H1 (cell line): ENCODE measurements around the gene GRID1. TPM values are rescaled to one million over a fixed set of nuclear protein-coding genes. Genes with fewer than 3 reads are reported as not detected.

Experiments
- CTCF ChIA-PET: fragments of 300-600 bp; sonication (Branson Sonifier 250); formaldehyde crosslinking; loops from one replicate; lab custom pipeline; 2021; ENCODE audit not compliant: partially characterized antibody; lab: Charles Lee
- POLR2A ChIA-PET: fragments of 300-600 bp; sonication (Branson Sonifier 250); formaldehyde crosslinking; loops from one replicate; lab custom pipeline; 2021; ENCODE audit warnings: inconsistent platforms; ENCODE audit not compliant: partially characterized antibody; lab: Charles Lee
- DNase-seq, 2 experiments: peaks; one replicate each; pipeline versions ENCODE4 v3.0.0 to v3.0.0-alpha.2; 2010 to 2022; ENCODE audit warnings: low spot score in 2 of 2, low read depth in 1 of 2, mixed read lengths in 1 of 2
- FAIRE-seq: peaks from 2 replicates; lab custom pipeline; 2011; peaks lifted over from hg19 to GRCh38; lab: Jason Lieb, UNC
- H2AFZ ChIP-seq: 2 replicates; pipeline ENCODE4 v1.8.1; 2012; ENCODE audit warnings: low read length, inconsistent platforms
- H2AK5ac ChIP-seq: 2 replicates; pipeline ENCODE4 v1.6.1; 2013; ENCODE audit warnings: low read depth, low read length
- H2BK120ac ChIP-seq: replicated peaks from 2 replicates; pipeline ENCODE3; 2013; ENCODE audit warnings: low read depth, low read length, inconsistent platforms
- H2BK12ac ChIP-seq: 2 replicates; pipeline ENCODE4 v1.6.1; 2013; ENCODE audit warnings: low read depth, low read length
- H2BK15ac ChIP-seq: 2 replicates; pipeline ENCODE4 v1.6.1; 2013; ENCODE audit warnings: low read length
- H2BK20ac ChIP-seq: 2 replicates; pipeline ENCODE4 v1.6.1; 2013; ENCODE audit warnings: low read length
- H2BK5ac ChIP-seq: 2 replicates; pipeline ENCODE4 v1.6.1; 2013; ENCODE audit warnings: low read depth, low read length
- H3K14ac ChIP-seq: 2 replicates; pipeline ENCODE4 v1.6.1; 2013; ENCODE audit warnings: inconsistent platforms; ENCODE audit not compliant: insufficient read length
- H3K18ac ChIP-seq: 2 replicates; pipeline ENCODE4 v1.6.1; 2013; ENCODE audit warnings: low read length; ENCODE audit errors: extremely low read depth
- H3K23ac ChIP-seq: 2 replicates; pipeline ENCODE4 v1.6.1; 2013; ENCODE audit warnings: inconsistent platforms; ENCODE audit not compliant: insufficient read length
- H3K23me2 ChIP-seq: 2 replicates; pipeline ENCODE4 v1.6.1; 2013; ENCODE audit warnings: low read depth, low read length
- H3K27ac ChIP-seq: 2 replicates; pipeline ENCODE4 v1.6.1; 2011; ENCODE audit warnings: low read depth, low read length, inconsistent platforms
- H3K27me3 ChIP-seq, 4 experiments: replicated peaks in 1 of 4; 1 replicate in 1 of 4; 2 replicates in 3 of 4; pipeline versions ENCODE4 v1.6.1 to v1.8.1; 2011 to 2013; ENCODE audit warnings: low read length in 3 of 4, mild to moderate bottlenecking in 3 of 4, inconsistent platforms in 2 of 4, mixed read lengths in 2 of 4, moderate library complexity in 1 of 4; ENCODE audit not compliant: control insufficient read depth in 3 of 4, insufficient read depth in 3 of 4; ENCODE audit errors: extremely low read depth in 1 of 4
- H3K36me3 ChIP-seq, 4 experiments: 2 replicates each; pipeline versions ENCODE4 v1.6.1 to v1.8.1; 2011 to 2013; ENCODE audit warnings: mild to moderate bottlenecking in 4 of 4, low read length in 3 of 4, moderate library complexity in 2 of 4, control low read depth in 1 of 4, inconsistent platforms in 1 of 4; ENCODE audit not compliant: insufficient read depth in 4 of 4, control insufficient read depth in 2 of 4
- H3K4ac ChIP-seq: replicated peaks from 2 replicates; pipeline ENCODE3; 2013; ENCODE audit warnings: low read length, low read depth, mixed read lengths, inconsistent platforms; ENCODE audit not compliant: insufficient read length
- H3K4me1 ChIP-seq, 4 experiments: replicated peaks in 1 of 4; 1 replicate in 1 of 4; 2 replicates in 3 of 4; pipeline versions ENCODE4 v1.6.1 to v1.8.1; 2011 to 2013; ENCODE audit warnings: low read length in 3 of 4, inconsistent platforms in 2 of 4, mixed read lengths in 1 of 4; ENCODE audit not compliant: insufficient read depth in 4 of 4, control insufficient read depth in 3 of 4
- H3K4me2 ChIP-seq, 2 experiments: 2 replicates each; pipeline versions ENCODE4 v1.6.1 to v1.8.1; 2011 to 2013; ENCODE audit warnings: low read depth in 2 of 2, low read length in 2 of 2, control low read depth in 1 of 2, inconsistent platforms in 1 of 2, mild to moderate bottlenecking in 1 of 2; ENCODE audit not compliant: insufficient read depth in 1 of 2
- H3K4me3 ChIP-seq, 4 experiments: fragments of 200-600, 300-600 bp in 1 of 4; sonication (generic), shearing (Covaris generic), sonication (Bioruptor Twin) in 1 of 4; 2 replicates each; pipeline versions ENCODE4 v1.5.1 to v1.8.1; 2011 to 2016; ENCODE audit warnings: low read length in 4 of 4, low read depth in 3 of 4, control low read depth in 2 of 4, inconsistent platforms in 2 of 4, mild to moderate bottlenecking in 2 of 4, mixed read lengths in 1 of 4, moderate library complexity in 1 of 4; ENCODE audit not compliant: insufficient read depth in 2 of 4; ENCODE audit errors: extremely low read depth in 1 of 4
- H3K56ac ChIP-seq: replicated peaks from 2 replicates; pipeline ENCODE3; 2013; ENCODE audit warnings: low read depth, mild to moderate bottlenecking, mixed read lengths, low read length, inconsistent platforms; ENCODE audit not compliant: insufficient read length
- H3K79me1 ChIP-seq: 2 replicates; pipeline ENCODE4 v1.6.1; 2013; ENCODE audit warnings: low read depth, low read length, control low read depth
- H3K79me2 ChIP-seq, 2 experiments: 2 replicates each; pipeline versions ENCODE4 v1.6.1 to v1.8.1; 2012 to 2013; ENCODE audit warnings: low read length in 2 of 2, mild to moderate bottlenecking in 2 of 2, inconsistent platforms in 1 of 2; ENCODE audit not compliant: insufficient read depth in 2 of 2, control insufficient read depth in 1 of 2
- H3K9ac ChIP-seq, 4 experiments: replicated peaks in 1 of 4; 1 replicate in 1 of 4; 2 replicates in 3 of 4; pipeline versions ENCODE4 v1.6.1 to v1.8.1; 2011 to 2013; ENCODE audit warnings: low read depth in 3 of 4, low read length in 3 of 4, control low read depth in 2 of 4, mild to moderate bottlenecking in 2 of 4, moderate library complexity in 2 of 4, inconsistent platforms in 1 of 4; ENCODE audit errors: extremely low read depth in 1 of 4
- H3K9me3 ChIP-seq, 2 experiments: 2 replicates each; pipeline versions ENCODE4 v1.6.1 to v1.8.1; 2012 to 2013; ENCODE audit warnings: mild to moderate bottlenecking in 2 of 2, moderate library complexity in 2 of 2, control low read depth in 1 of 2, inconsistent platforms in 1 of 2, low read depth in 1 of 2, low read length in 1 of 2, mixed read lengths in 1 of 2; ENCODE audit not compliant: insufficient read depth in 2 of 2
- H4K20me1 ChIP-seq, 2 experiments: replicated peaks in 1 of 2; 2 replicates each; pipeline versions ENCODE3 to v1.8.1; 2011 to 2013; ENCODE audit warnings: inconsistent platforms in 2 of 2, low read length in 2 of 2, mild to moderate bottlenecking in 1 of 2; ENCODE audit not compliant: insufficient read depth in 2 of 2, control insufficient read depth in 1 of 2
- H4K5ac ChIP-seq: 2 replicates; pipeline ENCODE4 v1.6.1; 2013; ENCODE audit warnings: low read length, low read depth, mixed read lengths, inconsistent platforms; ENCODE audit not compliant: insufficient read length
- H4K8ac ChIP-seq: 2 replicates; pipeline ENCODE4 v1.8.0; 2013; ENCODE audit warnings: mild to moderate bottlenecking, moderate library complexity, low read length, inconsistent platforms; ENCODE audit not compliant: insufficient read depth; ENCODE audit errors: extremely low read depth
- H4K91ac ChIP-seq: replicated peaks from 2 replicates; pipeline ENCODE3; 2013; ENCODE audit warnings: low read length, mixed read lengths, inconsistent platforms; ENCODE audit not compliant: insufficient read length
- CHD1 ChIP-seq: IDR thresholded peaks from 2 replicates; pipeline ENCODE4 v1.6.1; 2012; ENCODE audit warnings: low read depth, low read length, improper control_type of control experiment
- CHD2 ChIP-seq: IDR thresholded peaks from 2 replicates; pipeline ENCODE4 v1.6.1; 2012; ENCODE audit warnings: low read length, improper control_type of control experiment
- GTF2F1 ChIP-seq: IDR thresholded peaks from 2 replicates; pipeline ENCODE4 v1.6.1; 2012; ENCODE audit warnings: low read depth, low read length, improper control_type of control experiment, borderline replicate concordance
- JUND ChIP-seq: IDR thresholded peaks from 2 replicates; pipeline ENCODE4 v1.6.1; 2011; ENCODE audit warnings: mild to moderate bottlenecking, improper control_type of control experiment, low read length
- NANOG ChIP-seq: IDR thresholded peaks from 2 replicates; pipeline ENCODE4 v1.6.1; 2011; ENCODE audit warnings: low read length, low read depth, mild to moderate bottlenecking, inconsistent platforms; ENCODE audit not compliant: insufficient read depth, poor library complexity, severe bottlenecking
- SIRT6 ChIP-seq: IDR thresholded peaks from one replicate; pipeline ENCODE4 v1.7.1; 2012; ENCODE audit warnings: low read length, inconsistent platforms
- WGBS, 2 experiments: shearing (Covaris generic) in 1 of 2; methylation state at CpG; one replicate each; pipeline versions ENCODE4 v1.1.6 to v1.1.7; 2013 to 2015; ENCODE audit warnings: low lambda C conversion rate in 2 of 2, mixed read lengths in 2 of 2, inconsistent platforms in 1 of 2, low coverage in 1 of 2, missing lambda C conversion rate in 1 of 2; ENCODE audit not compliant: insufficient replicate concordance in 2 of 2, insufficient coverage in 1 of 2, insufficient read length in 1 of 2; ENCODE audit errors: extremely low coverage in 1 of 2, missing lambda C conversion rate in 1 of 2; 5-methylcytosine and 5-hydroxymethylcytosine counted together
- polyA plus RNA-seq, 7 experiments: library from polyadenylated mRNA; depleted of rRNA in 3 of 7; stranded (reverse) in 5 of 7; unstranded in 2 of 7; fragments of >200 nt in 5 of 7; fragments of 200-250 nt in 2 of 7; gene quantifications; 1 replicate in 5 of 7; 2 replicates in 1 of 7; 4 replicates in 1 of 7; pipeline versions ENCODE4 v1.2.1 to v1.2.3, GENCODE V29; 2011 to 2013; ENCODE audit warnings: missing spikeins in 2 of 7, mixed read lengths in 2 of 7
- total RNA-seq: library from RNA; stranded (reverse); fragmentation: NEBNext Ultra II Directional; extraction: Animal tissue kit (Norgen Biotek cat#: 25700); gene quantifications from 2 replicates; pipeline ENCODE4 v1.2.1, GENCODE V29; 2021
- TF ChIP-seq, protein P1 (sequence below): IDR thresholded peaks from 2 replicates; pipeline ENCODE4 v1.6.1; 2011; ENCODE audit warnings: low read depth, mild to moderate bottlenecking, low read length; ENCODE audit not compliant: insufficient read depth

Gene GRID1
- total and polyA plus RNA-seq, 2 of the 8 experiments (the other 6 are each of a cell fraction or from before 2014, with no cell fraction given), result 0.22 to 0.30 TPM

DNA sequence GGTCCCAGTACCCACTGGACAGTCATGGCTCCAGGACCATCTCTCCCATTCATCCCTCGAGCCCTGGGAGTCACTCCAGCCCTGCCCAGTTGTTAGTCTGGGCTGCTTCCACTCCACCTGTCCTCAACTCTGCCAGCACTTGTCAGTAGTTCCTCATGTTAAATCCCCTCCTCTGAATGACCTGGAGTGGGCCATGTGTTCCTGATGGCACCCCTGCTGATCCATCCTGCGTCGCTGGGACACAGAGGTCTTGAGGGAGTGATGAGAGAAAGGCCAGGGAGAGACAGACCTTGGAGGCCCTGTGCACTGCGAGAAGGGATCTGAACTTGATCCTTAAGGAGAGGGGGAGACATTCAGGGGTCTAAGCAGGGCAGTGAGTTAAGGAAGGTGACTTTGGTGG, 174.9 kb downstream of the GRID1 start:
- Histone ChIP-seq H3K23ac (no peak overlapping the region), H3K23me2 (peaks cover 3% of the 10 kb centered on the region; the same call in 1 of the 2 replicates), H3K18ac (no peak overlapping the region), H3K56ac (no peak overlapping the region), H2BK12ac (no peak overlapping the region), H3K79me2 (no peaks in the 10 kb centered on the region), H3K4me2 (no peak overlapping the region), H3K14ac (no peak overlapping the region), H3K9me3 (no peaks in the 10 kb centered on the region), H2AFZ (no peak overlapping the region), H3K4ac (no peak overlapping the region), H3K36me3 (no peaks in the 10 kb centered on the region), H2BK15ac (no peak overlapping the region), H3K27me3 (no peaks in the 10 kb centered on the region), H4K20me1 (no peaks in the 10 kb centered on the region), H3K4me3 (no peak overlapping the region), H2BK120ac (no peak overlapping the region), H2BK20ac (no peak overlapping the region), H3K4me1 (no peaks in the 10 kb centered on the region; a peak in 1 of 7 replicates), H4K91ac (no peak overlapping the region), H3K27ac (no peak overlapping the region), H4K8ac (no peak overlapping the region), H3K79me1 (no peaks in the 10 kb centered on the region), H3K9ac (no peak overlapping the region), H4K5ac (no peak overlapping the region), H2BK5ac (no peak overlapping the region), H2AK5ac (no peak overlapping the region)
- no peak for DNase-seq
- FAIRE-seq, result no peak
- ChIA-PET POLR2A (no interaction called here), CTCF (interaction anchor here (1.7 kb wide), 1 partner anchor 12 kb away, joined by 10 read pairs; no protein-coding TSS in a partner anchor)
- TF ChIP-seq CHD1 (no peak), NANOG (no peak), CHD2 (no peak), SIRT6 (no peak), GTF2F1 (no peak), JUND (no peak)
- TF ChIP-seq, protein P1, sequence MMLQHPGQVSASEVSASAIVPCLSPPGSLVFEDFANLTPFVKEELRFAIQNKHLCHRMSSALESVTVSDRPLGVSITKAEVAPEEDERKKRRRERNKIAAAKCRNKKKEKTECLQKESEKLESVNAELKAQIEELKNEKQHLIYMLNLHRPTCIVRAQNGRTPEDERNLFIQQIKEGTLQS, result no peak
- WGBS, 2 experiments, result 69% methylated on average over 4 of the region's 4 CpGs; no CpG with 5 or more reads in 1 of the 2 experiments
